NK-92 (cell line): ENCODE measurements around the gene ATF6B.

Source experiments
- DNase-seq: peaks from one replicate; lab custom pipeline; 2025; ENCODE audit not compliant: unreplicated experiment; lab: John Stamatoyannopoulos, UW

Gene ATF6B

DNA sequence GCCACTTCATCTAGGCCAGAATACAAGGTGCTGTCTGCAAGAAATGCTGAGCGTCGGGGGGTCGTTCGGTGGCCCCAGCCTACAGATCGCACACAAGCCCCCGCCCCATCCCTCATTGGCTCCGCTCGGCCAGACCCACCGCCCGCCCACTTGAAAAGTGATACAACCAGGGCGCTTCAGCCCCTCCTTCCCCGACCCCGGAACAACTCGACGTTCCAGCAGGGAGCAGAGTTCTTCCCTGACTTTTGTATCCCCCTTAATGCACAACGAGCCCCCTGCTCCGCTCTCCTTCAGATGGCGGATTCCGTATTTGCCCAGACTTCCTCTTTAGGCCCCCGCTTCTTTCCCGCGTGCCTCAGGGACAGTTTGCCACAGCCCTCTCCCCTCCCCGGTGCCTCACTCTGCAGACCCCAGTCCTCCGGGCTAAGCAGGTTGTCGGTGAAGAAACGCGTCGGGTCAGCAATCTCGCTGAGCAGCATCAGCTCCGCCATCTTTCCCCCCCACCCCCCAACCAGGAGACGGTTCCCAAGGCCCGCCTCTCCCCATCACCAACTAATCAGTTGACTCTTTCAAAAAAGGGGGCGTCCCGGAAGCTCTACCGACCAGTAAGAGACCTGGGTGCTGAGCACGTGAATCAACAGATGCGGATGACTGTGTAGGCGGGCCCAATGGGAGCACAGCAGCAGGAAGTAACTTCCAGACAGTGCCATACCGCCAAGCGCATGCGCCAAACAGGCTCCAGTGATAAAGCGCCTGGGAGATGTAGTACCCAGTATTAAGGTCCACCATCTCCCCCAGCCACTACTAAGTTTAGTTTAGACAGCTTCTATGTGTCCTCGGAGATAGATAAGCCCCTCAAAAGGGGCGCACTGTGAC lies at the start of gene ATF6B:
Gene ATF6B (minus strand): TSS at position 530 of the 876 bp plus-strand sequence. CDS start 39 bp downstream, at position 491.
- DNase-seq: peak; percentile 89

DNA sequence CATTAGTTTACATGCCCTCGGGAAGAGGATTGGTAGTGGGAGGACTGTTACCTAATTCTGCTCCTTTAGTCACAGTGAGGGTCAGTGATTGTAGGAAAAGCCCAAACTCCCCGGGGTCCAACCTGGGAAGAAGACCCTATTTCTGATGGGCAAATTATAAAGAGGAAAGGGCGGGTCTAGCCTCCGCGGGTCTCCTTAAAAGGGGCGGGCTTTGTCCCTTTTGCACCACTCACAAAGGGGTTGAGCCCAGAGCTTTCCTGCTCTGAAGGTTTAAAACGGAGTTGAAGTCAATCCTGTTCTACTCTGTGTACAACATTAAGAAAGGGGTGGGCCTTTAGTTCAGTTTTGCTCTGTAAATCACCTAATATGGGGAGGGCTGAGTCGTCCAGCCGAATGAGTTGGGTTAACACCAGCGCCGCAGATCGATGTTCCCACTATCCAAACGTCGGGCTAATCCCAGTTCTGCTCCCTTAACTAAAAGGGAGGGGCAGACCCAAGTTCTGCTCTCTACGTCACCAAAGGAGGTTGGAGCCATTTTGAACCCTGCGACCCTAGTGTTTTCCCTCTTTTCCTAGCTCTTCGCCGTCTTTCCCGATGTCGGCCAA lies 49.2 kb upstream of the ATF6B start:
- DNase-seq: no peak

DNA sequence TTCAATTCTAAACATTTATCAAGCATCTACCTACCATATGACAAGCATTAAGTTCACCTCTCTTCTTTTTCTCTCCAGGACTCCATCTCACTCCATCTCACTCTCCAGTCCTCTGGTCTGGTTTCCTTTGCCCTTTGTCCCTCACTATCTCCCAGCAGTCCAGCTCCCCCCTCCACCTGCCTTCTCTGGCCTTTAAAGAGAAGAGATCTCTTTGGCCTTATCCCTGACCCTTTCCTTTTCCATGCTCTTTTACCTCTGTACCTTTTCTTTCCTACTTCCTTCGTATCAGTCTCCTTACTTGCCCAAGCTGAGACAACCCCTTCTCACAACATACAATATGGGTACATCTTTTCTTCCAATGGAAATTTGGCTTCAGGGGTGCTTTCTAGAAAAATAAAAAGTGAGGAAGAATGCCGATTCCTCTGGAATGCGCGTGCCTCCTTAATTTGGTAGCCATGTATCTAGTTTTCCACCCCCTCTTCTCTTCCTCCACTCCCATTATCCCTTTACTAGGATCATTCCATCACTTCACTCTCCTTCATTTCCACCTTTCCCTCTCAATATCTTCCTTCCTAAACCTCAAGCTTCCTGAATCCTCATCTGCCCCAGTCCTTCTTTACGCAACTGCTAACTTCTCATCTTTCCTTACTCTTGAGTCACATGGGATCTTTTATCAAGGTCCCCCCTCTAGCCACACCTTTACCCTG lies 48.6 kb upstream of the ATF6B start:
- DNase-seq: no peak

DNA sequence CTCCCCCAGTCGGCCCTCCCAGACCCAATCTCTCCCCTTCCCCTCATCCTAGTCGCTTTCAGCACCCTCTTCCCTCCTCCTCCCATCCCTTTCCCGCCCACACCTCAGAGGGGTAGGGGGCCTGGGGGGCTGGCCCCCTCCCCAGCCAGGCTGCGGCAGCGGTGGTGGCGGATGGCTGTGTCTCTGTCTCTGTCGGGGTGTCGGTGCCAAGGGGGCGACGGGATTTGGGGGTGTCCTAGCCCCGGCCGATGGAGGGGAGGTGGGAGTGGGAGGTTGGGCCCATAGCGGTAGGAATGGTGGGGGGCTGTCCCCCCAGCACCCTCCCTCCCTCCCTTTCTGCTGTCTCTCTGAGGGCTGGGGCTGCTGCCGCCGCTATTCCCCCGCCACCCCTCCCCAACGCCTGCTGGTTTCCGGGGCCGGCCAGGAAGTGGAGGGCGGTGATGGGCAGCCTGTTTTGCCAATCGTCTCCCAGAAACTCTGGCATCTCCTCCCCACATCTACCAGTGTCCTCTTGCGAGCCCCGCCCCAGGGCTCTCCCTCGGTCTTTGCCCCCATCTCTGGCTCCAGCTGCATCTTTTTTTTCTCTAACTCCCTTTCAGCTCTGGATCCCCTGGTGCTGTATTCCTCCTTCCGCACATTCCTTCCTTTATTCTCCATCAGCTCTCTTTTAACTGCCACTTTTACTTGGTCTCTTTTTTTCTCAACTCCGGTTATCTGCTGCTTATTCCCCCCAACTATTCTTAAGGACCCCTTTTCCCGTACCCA lies 47.8 kb upstream of the ATF6B start, which contains the start of gene AGPAT1:
Gene AGPAT1 (minus strand): TSS at position 374 of the 765 bp plus-strand sequence. CDS start 4,588 bp downstream, outside the sequence.
- peak; percentile 56 for DNase-seq

DNA sequence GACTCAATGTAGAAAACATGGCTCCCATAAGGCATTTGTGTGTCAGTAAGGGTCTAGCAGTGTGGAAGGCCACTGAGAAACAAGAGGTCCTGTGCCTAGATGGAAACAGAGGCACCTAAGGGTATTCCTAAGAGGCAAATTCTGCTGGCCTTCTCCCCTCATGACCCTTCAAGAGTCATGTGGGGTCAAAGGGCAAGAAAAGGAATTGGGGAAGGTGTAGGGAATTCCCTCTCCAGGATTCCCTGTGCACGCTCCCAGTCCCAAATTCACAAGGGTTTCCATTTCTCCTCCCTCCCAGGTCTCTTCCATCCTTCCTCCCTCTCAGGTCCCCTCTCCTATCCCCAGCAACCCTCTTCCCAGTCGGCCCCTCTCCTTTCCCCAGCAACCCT lies 47.3 kb upstream of the ATF6B start:
- no peak for DNase-seq

DNA sequence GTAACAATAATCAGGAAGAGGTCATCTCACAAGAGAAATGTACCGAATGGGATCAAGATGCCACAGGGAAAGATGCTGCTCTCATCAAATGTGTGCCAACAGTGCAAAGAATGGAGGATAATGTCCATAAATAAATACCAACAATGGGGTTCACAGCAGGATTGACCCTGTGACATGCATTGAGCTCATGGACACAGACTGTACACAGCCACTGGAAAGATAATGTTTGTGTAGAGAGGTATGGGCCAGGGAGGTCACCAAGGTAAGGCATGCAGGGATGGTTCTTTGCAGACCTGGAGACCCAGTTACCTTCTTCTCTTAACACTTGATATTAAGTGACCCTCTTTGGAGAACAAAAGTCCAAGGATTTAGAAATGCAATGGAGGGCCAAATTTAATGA lies 46.4 kb upstream of the ATF6B start:
- DNase-seq: no peak

DNA sequence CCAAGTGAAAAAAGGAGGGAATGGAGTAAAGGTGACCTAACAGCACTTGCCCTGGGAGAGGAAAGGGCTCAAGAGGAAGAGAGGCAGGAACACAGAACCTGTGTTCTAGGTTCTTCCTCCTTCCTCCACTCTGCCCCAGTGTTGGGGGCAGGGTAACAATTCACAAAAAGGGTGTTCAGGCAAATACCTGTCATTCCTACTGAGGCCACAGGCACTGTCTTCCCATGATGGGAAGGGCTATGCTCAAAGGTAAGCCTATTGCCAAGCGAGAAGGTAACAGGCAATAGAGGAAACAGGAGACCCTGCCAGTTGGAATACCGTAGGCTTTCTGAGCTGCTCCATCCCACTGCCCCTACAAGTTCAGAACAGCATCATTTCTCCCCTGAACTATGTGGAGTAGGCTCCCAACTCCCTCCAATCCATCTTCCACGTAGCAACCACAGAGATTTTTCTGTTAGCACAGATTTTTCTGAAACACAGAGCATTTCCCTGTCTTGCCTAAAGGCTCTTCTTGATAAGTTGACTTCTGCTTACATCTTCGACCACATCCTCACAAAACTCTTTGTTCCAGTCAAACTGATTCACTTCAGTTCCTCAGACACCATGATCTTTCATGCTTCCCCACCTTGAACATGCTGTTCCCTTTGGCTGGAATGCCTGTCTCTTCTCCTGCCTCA lies 45.1 kb upstream of the ATF6B start:
- DNase-seq: no peak

DNA sequence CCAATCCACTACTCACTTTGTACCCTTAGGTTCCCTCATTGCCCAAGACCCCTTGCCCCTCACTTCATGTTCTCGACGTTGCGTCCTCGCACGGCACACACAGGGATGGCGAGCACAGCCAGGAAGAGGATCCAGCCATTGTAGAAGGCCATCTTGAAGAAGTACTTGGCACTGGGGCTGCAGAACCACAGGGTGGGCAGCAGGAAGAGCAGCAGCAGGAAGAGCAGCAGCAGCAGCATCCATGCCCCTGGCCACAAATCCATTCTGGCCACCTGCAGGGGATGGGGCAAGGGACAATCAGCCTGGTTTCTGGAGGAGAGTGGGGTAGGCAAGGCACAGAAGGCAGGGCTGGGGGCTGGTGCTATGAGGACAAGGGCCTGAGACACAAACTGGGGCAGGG lies 43.2 kb upstream of the ATF6B start:
- no peak for DNase-seq

DNA sequence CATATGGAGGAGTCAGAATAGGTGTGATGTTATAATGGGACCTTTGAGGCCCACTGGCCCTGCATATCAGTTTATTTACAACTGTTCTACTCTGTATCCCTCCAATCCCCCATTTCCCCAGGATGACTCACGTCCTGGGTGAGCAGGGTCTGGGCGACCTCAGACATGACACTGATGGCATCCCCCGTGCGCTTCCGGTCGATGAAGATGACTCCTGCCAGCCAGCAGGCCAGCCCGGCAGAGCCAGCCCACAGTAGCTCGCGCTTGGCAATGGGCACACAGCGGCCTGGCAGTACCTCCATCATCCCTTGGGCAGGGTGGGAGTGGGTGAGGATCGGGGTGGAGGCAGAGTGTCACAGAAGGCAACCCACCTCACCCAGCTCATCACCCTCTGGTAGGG lies 42.2 kb upstream of the ATF6B start:
- DNase-seq: no peak

DNA sequence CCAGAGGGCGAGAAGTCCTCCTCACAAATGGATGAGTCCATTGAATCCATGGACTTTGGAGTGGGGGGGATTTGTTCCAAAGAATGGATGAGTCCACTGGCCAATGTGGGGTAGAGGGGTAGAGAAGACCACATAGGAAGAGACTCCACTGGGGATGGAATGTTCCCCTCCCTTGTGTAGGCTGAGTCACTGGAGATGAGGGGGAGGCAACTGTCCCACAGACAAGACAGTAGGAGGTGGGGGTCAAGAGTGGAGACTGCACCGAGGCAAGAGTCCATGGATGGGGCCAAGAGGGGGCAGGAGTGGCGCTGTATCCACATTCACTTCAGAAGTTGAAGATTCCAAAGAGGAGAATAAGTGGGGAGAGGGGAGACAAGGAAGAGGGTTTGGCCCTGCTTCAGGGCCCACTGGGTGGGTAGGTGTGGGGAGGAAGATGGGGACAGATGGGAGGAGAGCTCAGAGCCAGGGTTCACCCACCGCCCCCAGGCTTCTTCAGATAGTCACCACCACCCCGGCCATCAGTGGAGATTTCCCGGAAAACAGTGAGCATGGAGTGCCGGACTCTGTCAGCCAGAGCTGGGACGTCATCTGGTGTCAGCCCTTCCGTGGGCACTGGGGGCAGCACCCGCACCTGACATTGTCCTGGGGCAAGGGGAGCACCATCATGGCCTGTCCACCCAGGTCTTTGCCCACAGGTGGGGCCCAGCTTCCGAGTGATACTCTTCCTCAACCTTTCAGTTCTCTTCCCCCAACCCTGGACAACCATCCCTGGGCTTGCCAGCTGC lies 41.0 kb upstream of the ATF6B start:
- no peak for DNase-seq

DNA sequence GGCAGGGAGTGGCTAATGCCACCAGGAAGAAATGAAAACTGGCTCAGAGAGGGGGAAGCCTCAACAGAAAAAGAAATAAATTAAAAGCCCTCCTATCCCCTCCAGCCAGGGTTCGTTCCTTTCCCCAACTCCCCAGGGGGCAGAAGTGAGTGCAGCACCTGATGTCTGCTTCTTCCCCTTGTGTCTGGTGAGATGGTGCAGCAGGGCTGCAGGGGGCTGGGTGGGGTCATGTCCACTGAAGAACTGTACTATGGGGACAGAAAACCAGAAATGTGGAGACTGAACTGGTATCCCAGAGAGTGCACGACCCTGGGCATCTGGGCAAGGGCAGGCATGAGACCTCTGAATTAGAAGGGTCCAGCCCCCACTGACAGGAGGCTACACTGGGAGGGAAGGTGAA lies 40.3 kb upstream of the ATF6B start:
- DNase-seq: no peak

DNA sequence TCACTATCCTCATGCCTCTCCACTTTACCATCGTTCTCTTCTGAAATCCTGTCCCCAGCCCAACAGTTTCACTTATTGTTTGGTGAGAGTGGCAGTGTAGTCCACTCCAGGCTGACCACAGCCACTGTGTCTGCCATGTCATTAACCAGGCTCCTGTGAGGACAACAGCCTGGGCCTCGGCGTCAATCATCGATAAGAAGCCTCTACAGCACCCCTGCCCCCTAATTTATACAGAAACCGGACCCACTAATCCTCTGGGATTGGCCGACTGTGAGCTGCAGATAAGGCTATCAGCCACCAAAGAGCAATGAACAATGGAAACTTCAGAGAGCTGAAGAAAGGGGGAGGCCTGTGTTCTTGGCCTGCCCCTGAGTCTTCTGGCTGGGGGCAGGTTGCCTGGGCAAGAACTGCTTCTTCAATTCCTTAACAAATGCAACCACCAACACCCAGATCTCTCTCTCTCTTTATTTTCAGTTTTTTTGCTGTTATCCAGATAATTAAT lies 39.8 kb upstream of the ATF6B start:
- no peak for DNase-seq

DNA sequence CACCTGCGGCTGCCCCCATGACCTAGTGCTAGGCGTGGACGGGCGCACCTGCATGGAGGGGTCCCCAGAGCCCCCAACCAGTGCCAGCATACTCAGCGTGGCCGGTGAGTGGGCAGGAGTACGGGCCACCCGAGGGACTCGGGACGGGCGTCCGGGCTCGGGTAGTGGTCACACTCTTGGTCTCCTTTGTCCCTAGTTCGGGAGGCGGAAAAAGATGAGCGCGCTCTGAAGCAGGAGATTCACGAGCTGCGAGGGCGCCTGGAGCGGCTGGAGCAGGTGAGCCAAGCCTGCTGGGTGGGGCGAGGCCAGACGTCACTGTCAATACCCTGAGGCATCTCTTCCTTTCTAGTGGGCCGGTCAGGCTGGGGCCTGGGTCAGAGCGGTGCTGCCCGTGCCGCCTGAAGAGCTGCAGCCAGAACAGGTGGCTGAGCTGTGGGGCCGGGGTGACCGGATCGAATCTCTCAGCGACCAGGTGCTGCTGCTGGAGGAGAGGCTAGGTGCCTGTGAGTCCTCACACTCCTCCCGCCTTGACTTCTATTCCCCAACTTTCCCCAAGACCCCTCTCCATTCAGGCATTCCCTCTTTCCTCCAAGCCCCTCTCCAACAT lies 39.2 kb upstream of the ATF6B start:
- no peak for DNase-seq

DNA sequence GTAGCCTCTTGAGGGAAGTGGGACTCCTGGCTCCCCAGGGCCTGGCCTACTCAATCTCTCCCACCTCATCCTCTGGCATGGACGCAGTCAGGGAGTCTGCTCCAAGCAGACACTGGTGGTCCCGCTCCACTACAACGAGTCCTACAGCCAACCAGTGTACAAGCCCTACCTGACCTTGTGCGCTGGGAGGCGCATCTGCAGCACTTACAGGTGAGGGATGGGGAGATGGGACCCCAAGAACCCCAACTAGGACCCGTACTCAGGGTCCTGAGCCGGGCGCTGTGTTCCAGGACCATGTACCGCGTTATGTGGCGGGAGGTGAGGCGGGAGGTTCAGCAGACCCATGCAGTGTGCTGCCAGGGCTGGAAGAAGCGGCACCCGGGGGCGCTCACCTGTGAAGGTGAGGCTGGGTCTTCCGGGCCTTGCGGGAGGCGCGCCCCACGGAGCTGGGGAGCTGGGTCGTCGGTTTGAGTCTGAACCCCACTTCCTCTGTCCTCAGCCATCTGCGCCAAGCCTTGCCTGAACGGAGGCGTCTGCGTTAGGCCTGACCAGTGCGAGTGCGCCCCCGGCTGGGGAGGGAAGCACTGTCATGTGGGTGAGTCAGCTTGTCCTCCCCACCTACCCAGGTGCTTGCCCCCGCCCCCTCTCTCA lies 38.5 kb upstream of the ATF6B start:
- no peak for DNase-seq

DNA sequence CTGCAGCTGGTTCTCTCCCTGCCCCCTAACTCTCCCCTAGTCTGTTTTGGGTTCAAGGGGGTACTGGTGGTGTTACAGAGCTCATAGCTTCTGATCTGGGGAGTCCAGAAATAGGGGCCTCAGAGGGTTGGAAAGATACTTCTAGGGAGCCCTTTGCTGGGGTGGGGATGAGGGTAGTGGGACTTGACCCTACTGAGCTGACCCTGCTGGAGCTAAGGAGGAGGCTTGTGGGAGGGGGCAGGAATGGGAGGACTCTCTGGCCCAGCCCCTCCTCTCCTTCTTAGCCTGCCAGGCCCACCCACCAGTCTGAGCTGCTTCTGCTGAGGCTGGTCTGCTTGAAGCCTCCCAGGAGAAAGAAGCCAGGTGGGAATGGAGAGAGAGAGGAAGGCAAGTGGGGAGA lies 36.2 kb upstream of the ATF6B start, which contains the start of gene EGFL8:
Gene EGFL8 (plus strand): TSS at position 301 of the 400 bp plus-strand sequence. CDS start 1,571 bp downstream, outside the sequence.
- DNase-seq: no peak

DNA sequence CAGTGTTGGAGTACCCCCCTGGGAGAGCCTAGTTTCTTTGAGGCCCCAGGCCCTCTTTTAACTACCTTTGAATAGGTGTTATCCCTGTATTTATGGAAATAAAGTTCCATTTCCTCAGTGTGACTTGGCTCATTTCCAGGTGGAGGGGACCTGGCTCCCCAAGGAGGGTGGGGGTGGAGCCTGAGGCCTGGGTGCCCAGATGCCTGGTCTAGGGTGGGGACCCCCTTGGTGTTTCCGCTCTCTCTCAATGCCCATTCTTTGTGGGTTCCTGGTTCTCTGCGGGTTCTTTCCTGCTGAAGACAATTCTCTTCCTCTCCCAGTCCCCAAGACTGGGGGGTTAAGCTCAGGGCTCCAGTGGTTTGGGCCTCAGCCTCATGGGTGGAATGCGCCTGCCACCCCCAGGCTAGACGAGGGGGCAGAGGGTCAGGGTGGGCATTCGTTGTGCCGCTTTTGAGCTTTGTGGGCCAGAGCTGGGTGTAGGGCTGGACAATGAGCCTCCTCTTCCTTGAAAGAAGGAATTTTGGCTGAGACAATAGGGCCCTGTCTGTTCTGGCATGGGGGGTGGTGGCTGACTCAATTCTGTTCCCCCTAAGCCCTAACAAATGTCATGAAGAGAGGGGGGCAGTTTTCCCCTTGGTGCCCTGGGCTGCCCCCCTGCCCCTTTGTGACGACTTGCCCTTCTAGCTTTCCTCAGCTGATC lies 35.7 kb upstream of the ATF6B start:
- DNase-seq: no peak

DNA sequence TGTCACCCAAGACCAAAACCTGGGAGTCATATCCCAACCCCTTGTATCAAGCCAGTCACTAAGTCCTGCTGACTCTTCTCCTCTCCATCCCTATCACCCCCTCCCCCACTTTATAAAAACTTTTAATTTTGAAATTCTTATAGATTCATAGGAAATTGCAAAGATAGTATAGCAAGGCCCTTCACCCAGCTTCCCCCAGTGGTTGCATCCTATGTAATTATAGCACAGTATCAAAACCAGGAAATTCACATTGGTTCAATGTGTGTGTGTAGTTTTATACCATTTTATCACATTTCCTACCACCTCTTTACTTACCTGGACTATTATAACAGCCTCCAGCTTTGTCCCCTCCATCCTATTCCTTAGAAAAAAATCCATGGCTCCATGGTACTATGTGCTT lies 30.0 kb upstream of the ATF6B start:
- no peak for DNase-seq

DNA sequence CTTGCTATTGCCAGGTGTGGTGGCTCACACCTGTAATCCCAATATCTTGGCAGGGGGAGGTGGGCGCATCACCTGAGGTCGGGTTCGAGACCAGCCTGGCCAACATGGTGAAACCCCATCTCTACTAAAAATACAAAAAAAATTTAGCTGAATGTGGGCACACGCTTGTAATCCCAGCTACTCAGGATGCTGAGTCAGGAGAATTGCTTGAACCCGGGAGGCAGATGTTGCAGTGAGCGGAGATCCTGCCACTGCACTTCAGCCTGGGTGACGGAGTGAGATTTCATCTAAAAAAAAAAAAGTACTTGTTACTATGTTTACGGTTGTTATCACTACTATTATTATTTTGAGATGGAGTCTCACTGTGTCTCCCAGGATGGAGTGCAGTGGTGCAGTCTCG lies 28.8 kb upstream of the ATF6B start:
- DNase-seq: no peak
